Erythroblast (primary cell): ENCODE data around the gene RBL1.
"Not testable (repeated sequence)": the region's sequence is repeated elsewhere in the genome, so short reads cannot be mapped to it uniquely, and the experiment has no call there.

ENCODE experiments used
- GATA1 ChIP-seq: IDR thresholded peaks from 2 replicates; pipeline ENCODE4 v1.6.1; 2011; ENCODE audit warnings: low read depth, mild to moderate bottlenecking, control low read depth, low read length, moderate library complexity
- POLR2A ChIP-seq: IDR thresholded peaks from 2 replicates; pipeline ENCODE4 v1.6.1; 2011; ENCODE audit warnings: mild to moderate bottlenecking, low read length

- not testable (repeated sequence) for TF ChIP-seq POLR2A, GATA1
Measured at GRCh38 chr20:37001634-37002033, 94.2 kb downstream of the RBL1 start.
